ENCODE data around the gene PARK7.
"Not testable (repeated sequence)": the region's sequence is repeated elsewhere in the genome, so short reads cannot be mapped to it uniquely, and the experiment has no call there.

Gene PARK7

DNA sequence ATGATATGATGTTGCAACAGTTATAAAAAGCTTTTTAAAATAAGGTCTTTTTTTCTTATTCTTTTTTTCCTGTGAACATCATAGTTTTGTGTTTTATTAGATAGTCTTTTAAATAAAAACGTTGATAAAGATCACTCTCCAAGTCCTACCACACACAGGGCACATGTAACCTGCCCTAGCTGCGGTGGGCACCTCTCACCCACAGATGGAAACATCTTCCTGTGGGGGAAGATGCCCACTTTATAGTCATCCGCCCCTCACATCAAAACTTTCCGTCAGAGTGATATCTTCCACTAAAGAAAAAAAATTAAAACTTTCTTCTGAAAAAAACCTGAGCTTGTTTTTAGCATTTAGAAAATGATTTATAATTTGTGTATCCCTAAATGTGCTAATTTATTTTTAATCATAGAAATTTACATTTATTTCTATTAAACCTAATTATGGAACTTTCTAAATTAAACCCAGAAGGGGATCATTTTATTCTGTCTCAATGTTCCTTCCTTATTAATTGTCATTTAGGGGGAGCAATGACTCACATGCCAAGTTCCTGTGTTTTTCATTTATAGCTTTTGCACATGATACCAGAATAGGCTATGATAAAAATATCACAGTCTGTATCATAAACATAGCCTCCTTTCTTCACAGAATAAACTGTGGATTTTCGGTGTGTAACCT lies 45.5 kb upstream of the PARK7 start:
- Histone ChIP-seq H3K9me2 (replicated peaks; ENCODE audit: control insufficient read depth, low read length) (no peaks in the 10 kb centered on the region), H3K9me3 (ENCODE audit: control insufficient read depth, insufficient read depth, low read length) (no peaks in the 10 kb centered on the region), H4K20me1 (ENCODE audit: control insufficient read depth, insufficient read depth, low read depth, low read length) (no peaks in the 10 kb centered on the region), H3K27ac (ENCODE audit: low read depth, low read length) (no peak overlapping the region), H3K79me2 (ENCODE audit: control insufficient read depth, low read length) (no peaks in the 10 kb centered on the region), H3K4me1 (ENCODE audit: control insufficient read depth, low read length) (no peaks in the 10 kb centered on the region), H3F3A (ENCODE audit: control insufficient read depth, insufficient read depth) (no peaks in the 10 kb centered on the region), H3K36me3 (ENCODE audit: control insufficient read depth, low read length) (no peaks in the 10 kb centered on the region), H3K4me3 (ENCODE audit: low read length) (no peak overlapping the region), H3K4me2 (ENCODE audit: low read length) (no peak overlapping the region), H3K27me3 (ENCODE audit: control insufficient read depth, low read length) (0 out of 2 replicates have a peak, but pooled peaks cover 3% of the 10 kb centered on the region)
- no peak for TF ChIP-seq EZH2phosphoT487 (IDR thresholded peaks at IDR 0.05; ENCODE audit: borderline replicate concordance, low read length)
- TF ChIP-seq, protein P1, sequence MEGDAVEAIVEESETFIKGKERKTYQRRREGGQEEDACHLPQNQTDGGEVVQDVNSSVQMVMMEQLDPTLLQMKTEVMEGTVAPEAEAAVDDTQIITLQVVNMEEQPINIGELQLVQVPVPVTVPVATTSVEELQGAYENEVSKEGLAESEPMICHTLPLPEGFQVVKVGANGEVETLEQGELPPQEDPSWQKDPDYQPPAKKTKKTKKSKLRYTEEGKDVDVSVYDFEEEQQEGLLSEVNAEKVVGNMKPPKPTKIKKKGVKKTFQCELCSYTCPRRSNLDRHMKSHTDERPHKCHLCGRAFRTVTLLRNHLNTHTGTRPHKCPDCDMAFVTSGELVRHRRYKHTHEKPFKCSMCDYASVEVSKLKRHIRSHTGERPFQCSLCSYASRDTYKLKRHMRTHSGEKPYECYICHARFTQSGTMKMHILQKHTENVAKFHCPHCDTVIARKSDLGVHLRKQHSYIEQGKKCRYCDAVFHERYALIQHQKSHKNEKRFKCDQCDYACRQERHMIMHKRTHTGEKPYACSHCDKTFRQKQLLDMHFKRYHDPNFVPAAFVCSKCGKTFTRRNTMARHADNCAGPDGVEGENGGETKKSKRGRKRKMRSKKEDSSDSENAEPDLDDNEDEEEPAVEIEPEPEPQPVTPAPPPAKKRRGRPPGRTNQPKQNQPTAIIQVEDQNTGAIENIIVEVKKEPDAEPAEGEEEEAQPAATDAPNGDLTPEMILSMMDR (IDR thresholded peaks at IDR 0.05; ENCODE audit: low read depth, low read length, poor library complexity, severe bottlenecking) = no peak

DNA sequence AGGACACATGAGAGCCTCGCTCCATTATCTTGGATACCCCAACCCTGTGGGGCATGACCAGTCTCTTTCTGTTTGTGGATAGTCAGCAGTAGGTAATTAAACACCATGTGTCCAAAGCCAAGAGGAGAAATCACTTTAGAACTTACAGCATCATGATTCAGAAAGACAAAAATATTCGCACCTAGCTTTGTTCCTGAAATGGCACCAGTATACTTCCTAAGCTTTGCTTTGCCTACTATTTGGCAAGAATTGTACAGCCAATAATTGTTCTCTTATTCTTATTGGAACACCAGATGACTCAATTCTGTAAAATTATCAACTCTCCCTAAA lies 45.0 kb upstream of the PARK7 start:
- Histone ChIP-seq H3K4me1 (ENCODE audit: control insufficient read depth, low read length) (no peaks in the 10 kb centered on the region), H3K4me3 (ENCODE audit: low read length) (no peak overlapping the region), H3K79me2 (ENCODE audit: control insufficient read depth, low read length) (no peaks in the 10 kb centered on the region), H3K27me3 (ENCODE audit: control insufficient read depth, low read length) (0 out of 2 replicates have a peak, but pooled peaks cover 3% of the 10 kb centered on the region), H3K36me3 (ENCODE audit: control insufficient read depth, low read length) (no peaks in the 10 kb centered on the region), H3K9me2 (replicated peaks; ENCODE audit: control insufficient read depth, low read length) (no peaks in the 10 kb centered on the region), H3K4me2 (ENCODE audit: low read length) (no peak overlapping the region), H4K20me1 (ENCODE audit: control insufficient read depth, insufficient read depth, low read depth, low read length) (no peaks in the 10 kb centered on the region), H3K9me3 (ENCODE audit: control insufficient read depth, insufficient read depth, low read length) (no peaks in the 10 kb centered on the region), H3F3A (ENCODE audit: control insufficient read depth, insufficient read depth) (no peaks in the 10 kb centered on the region), H3K27ac (ENCODE audit: low read depth, low read length) (no peak overlapping the region)
- TF ChIP-seq, protein P1 (IDR thresholded peaks at IDR 0.05; ENCODE audit: low read depth, low read length, poor library complexity, severe bottlenecking) = no peak
- no peak for TF ChIP-seq EZH2phosphoT487 (IDR thresholded peaks at IDR 0.05; ENCODE audit: borderline replicate concordance, low read length)

DNA sequence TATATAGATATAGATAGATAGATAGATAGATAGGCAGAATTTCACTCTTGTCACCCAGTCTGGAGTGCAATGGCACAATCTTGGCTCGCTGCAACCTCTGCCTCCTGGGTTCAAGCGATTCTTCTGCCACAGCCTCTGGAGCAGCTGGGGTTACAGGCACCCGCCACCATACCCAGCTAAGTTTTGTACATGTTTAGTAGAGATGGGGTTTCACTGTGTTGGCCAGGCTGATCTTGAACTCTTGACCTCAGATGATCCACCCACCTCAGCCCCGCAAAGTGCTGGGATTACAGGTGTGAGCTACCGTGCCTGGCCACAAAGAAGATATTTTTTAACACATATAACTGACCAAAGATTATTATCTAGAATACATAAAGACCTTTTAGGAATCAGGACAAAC lies 43.5 kb upstream of the PARK7 start:
- not testable (repeated sequence) for H3K79me2 ChIP-seq (ENCODE audit: control insufficient read depth, low read length); H3F3A ChIP-seq (ENCODE audit: control insufficient read depth, insufficient read depth); H3K4me2 ChIP-seq (ENCODE audit: low read length); H3K4me3 ChIP-seq (ENCODE audit: low read length); H3K9me2 ChIP-seq (replicated peaks; ENCODE audit: control insufficient read depth, low read length); H3K36me3 ChIP-seq (ENCODE audit: control insufficient read depth, low read length); H3K27ac ChIP-seq (ENCODE audit: low read depth, low read length); H3K9me3 ChIP-seq (ENCODE audit: control insufficient read depth, insufficient read depth, low read length); H3K4me1 ChIP-seq (ENCODE audit: control insufficient read depth, low read length); H3K27me3 ChIP-seq (ENCODE audit: control insufficient read depth, low read length); H4K20me1 ChIP-seq (ENCODE audit: control insufficient read depth, insufficient read depth, low read depth, low read length)

DNA sequence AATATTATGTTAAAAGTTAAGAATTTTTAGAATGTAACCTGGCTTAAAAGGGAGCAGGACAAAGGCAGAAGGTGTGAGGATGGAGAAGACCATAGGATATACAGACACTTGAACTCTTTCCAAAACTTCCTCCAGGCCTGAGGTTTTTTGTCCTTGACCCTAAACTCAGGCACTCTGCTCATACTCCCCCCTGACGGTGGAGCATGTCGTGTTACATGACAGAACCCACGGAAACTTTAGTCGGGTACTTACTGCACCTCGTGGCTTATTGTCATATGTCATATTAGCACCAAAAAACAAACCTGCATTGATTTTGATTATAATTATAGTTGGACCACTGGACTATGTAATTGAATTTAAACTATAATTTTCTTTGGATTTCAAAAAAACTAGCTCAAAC lies 41.6 kb upstream of the PARK7 start:
- Histone ChIP-seq H3K4me3 (ENCODE audit: low read length) (no peak overlapping the region), H3K9me2 (replicated peaks; ENCODE audit: control insufficient read depth, low read length) (no peaks in the 10 kb centered on the region), H4K20me1 (ENCODE audit: control insufficient read depth, insufficient read depth, low read depth, low read length) (no peaks in the 10 kb centered on the region), H3K36me3 (ENCODE audit: control insufficient read depth, low read length) (no peaks in the 10 kb centered on the region), H3K27me3 (ENCODE audit: control insufficient read depth, low read length) (0 out of 2 replicates have a peak, but pooled peaks cover 3% of the 10 kb centered on the region), H3K4me1 (ENCODE audit: control insufficient read depth, low read length) (no peaks in the 10 kb centered on the region), H3K27ac (ENCODE audit: low read depth, low read length) (no peak overlapping the region), H3K9me3 (ENCODE audit: control insufficient read depth, insufficient read depth, low read length) (no peaks in the 10 kb centered on the region), H3F3A (ENCODE audit: control insufficient read depth, insufficient read depth) (no peaks in the 10 kb centered on the region), H3K79me2 (ENCODE audit: control insufficient read depth, low read length) (no peaks in the 10 kb centered on the region), H3K4me2 (ENCODE audit: low read length) (no peak overlapping the region)
- TF ChIP-seq, protein P1 (IDR thresholded peaks at IDR 0.05; ENCODE audit: low read depth, low read length, poor library complexity, severe bottlenecking) = no peak
- no peak for TF ChIP-seq EZH2phosphoT487 (IDR thresholded peaks at IDR 0.05; ENCODE audit: borderline replicate concordance, low read length)

All from DOHH2 (cell line).